GM19397 (cell line): ENCODE results near the gene ZNF436.

ENCODE experiments used
- ATAC-seq: cut with Tn5 transposase; IDR thresholded peaks from one replicate; pipeline ENCODE4 v1.9.1; 2021; ENCODE audit warnings: mild to moderate bottlenecking, moderate library complexity; ENCODE audit not compliant: unreplicated experiment

The ZNF436 gene

GRCh38 chr1:23369335-23370013 is at the start of gene ZNF436:
ZNF436 (minus strand) TSS chr1:23369836; CDS start chr1:23368005, 1,831 bp downstream.
- no peak for ATAC-seq

GRCh38 chr1:23419180-23419579 is 49.5 kb upstream of the ZNF436 start:
- ATAC-seq, result no peak

GRCh38 chr1:23417570-23417969 is 47.9 kb upstream of the ZNF436 start:
- ATAC-seq, result no peak

GRCh38 chr1:23416964-23417363 is 47.3 kb upstream of the ZNF436 start:
- no peak for ATAC-seq

GRCh38 chr1:23408797-23409290 is 39.2 kb upstream of the ZNF436 start:
- ATAC-seq, result no peak

GRCh38 chr1:23407016-23407630 is 37.5 kb upstream of the ZNF436 start:
- ATAC-seq, result no peak

GRCh38 chr1:23405946-23406345 is 36.3 kb upstream of the ZNF436 start:
- ATAC-seq, result no peak

- no peak for ATAC-seq
Measured at GRCh38 chr1:23403735-23404486, 34.3 kb upstream of the ZNF436 start.

- no peak for ATAC-seq
Measured at GRCh38 chr1:23403355-23403734, 33.7 kb upstream of the ZNF436 start.

GRCh38 chr1:23403038-23403336 is 33.4 kb upstream of the ZNF436 start:
- ATAC-seq, result no peak

GRCh38 chr1:23402286-23403037 is 32.8 kb upstream of the ZNF436 start:
- ATAC-seq, result no peak

GRCh38 chr1:23401313-23401712 is 31.7 kb upstream of the ZNF436 start:
- ATAC-seq, result no peak

GRCh38 chr1:23400324-23401114 is 30.9 kb upstream of the ZNF436 start:
- ATAC-seq, result no peak

- ATAC-seq, result no peak
Measured at GRCh38 chr1:23399229-23399628, 29.6 kb upstream of the ZNF436 start.

GRCh38 chr1:23397908-23398307 is 28.3 kb upstream of the ZNF436 start:
- ATAC-seq, result no peak

- no peak for ATAC-seq
Measured at GRCh38 chr1:23396380-23396779, 26.7 kb upstream of the ZNF436 start.

GRCh38 chr1:23395849-23396248 is 26.2 kb upstream of the ZNF436 start:
- no peak for ATAC-seq

GRCh38 chr1:23395154-23395724 is 25.6 kb upstream of the ZNF436 start:
- no peak for ATAC-seq

GRCh38 chr1:23394684-23395083 is 25.0 kb upstream of the ZNF436 start:
- no peak for ATAC-seq

- no peak for ATAC-seq
Measured at GRCh38 chr1:23394181-23394580, 24.5 kb upstream of the ZNF436 start.
